SK-N-SH (cell line): ENCODE results near the gene RIT1. TPM values are rescaled to one million over a fixed set of nuclear protein-coding genes. Genes with fewer than 3 reads are reported as not detected.

Source experiments
- CTCF ChIA-PET: fragments of 300-600, 350-600 bp; formaldehyde crosslinking; extraction: SDS; loops from one replicate; lab custom pipeline; 2021; lab: Yijun Ruan, JAX
- POLR2A ChIA-PET: fragments of 350-600 bp; sonication (Branson Sonifier 250); formaldehyde crosslinking; extraction: SDS; loops from one replicate; lab custom pipeline; 2020; ENCODE audit warnings: antibody characterized with exemption, inconsistent platforms; lab: Yijun Ruan, JAX
- DNase-seq: peaks from one replicate; pipeline ENCODE4 v3.0.0; 2012
- H2AFZ ChIP-seq: fragments of 200-600 bp; sonication (generic); 2 replicates; pipeline ENCODE4 v1.8.1; 2016; ENCODE audit warnings: antibody characterized with exemption, mild to moderate bottlenecking, low read depth
- H3F3A ChIP-seq: fragments of 200-600 bp; sonication (generic); replicated peaks from 2 replicates; pipeline ENCODE3; 2016; ENCODE audit warnings: antibody characterized with exemption, mild to moderate bottlenecking; ENCODE audit not compliant: insufficient read depth
- H3K27ac ChIP-seq, 2 experiments: fragments of 200-500 bp in 1 of 2; fragments of 200-600 bp in 1 of 2; sonication (Bioruptor generic) in 1 of 2; sonication (generic), shearing (Covaris generic) in 1 of 2; 2 replicates each; pipeline versions ENCODE4 v1.5.1 to v1.6.1; 2014 to 2016; ENCODE audit warnings: low read depth in 2 of 2, inconsistent platforms in 1 of 2, low read length in 1 of 2, mild to moderate bottlenecking in 1 of 2, mixed read lengths in 1 of 2
- H3K27me3 ChIP-seq: fragments of 200-600 bp; sonication (generic), shearing (Covaris generic); 2 replicates; pipeline ENCODE4 v1.6.1; 2016; ENCODE audit warnings: mixed run types; ENCODE audit not compliant: insufficient read depth
- H3K36me3 ChIP-seq, 2 experiments: fragments of 200-500 bp in 1 of 2; fragments of 200-600 bp in 1 of 2; sonication (Bioruptor generic) in 1 of 2; sonication (generic) in 1 of 2; replicated peaks in 1 of 2; 2 replicates each; pipeline versions ENCODE3 to v1.5.1; 2014 to 2016; ENCODE audit warnings: low read length in 1 of 2, mild to moderate bottlenecking in 1 of 2; ENCODE audit not compliant: insufficient read depth in 2 of 2, control insufficient read depth in 1 of 2
- H3K4me1 ChIP-seq, 2 experiments: fragments of 200-500 bp in 1 of 2; fragments of 200-600 bp in 1 of 2; sonication (Bioruptor generic) in 1 of 2; sonication (generic), shearing (Covaris generic) in 1 of 2; 2 replicates each; pipeline versions ENCODE4 v1.5.1 to v1.6.1; 2014 to 2016; ENCODE audit warnings: low read depth in 1 of 2, low read length in 1 of 2, mixed run types in 1 of 2; ENCODE audit not compliant: insufficient read depth in 2 of 2, control insufficient read depth in 1 of 2
- H3K4me2 ChIP-seq: fragments of 200-600 bp; sonication (generic), shearing (Covaris generic); 2 replicates; pipeline ENCODE4 v1.6.1; 2017; ENCODE audit warnings: mixed run types
- H3K4me3 ChIP-seq, 2 experiments: fragments of 200-500 bp in 1 of 2; fragments of 200-600 bp in 1 of 2; sonication (Bioruptor generic) in 1 of 2; sonication (generic), shearing (Covaris generic) in 1 of 2; 2 replicates each; pipeline versions ENCODE4 v1.5.1 to v1.8.1; 2014 to 2016; ENCODE audit warnings: low read depth in 2 of 2, inconsistent platforms in 1 of 2, low read length in 1 of 2, mild to moderate bottlenecking in 1 of 2, mixed read lengths in 1 of 2, moderate library complexity in 1 of 2
- H3K79me2 ChIP-seq: fragments of 200-600 bp; sonication (generic); 2 replicates; pipeline ENCODE4 v1.8.1; 2017; ENCODE audit warnings: mild to moderate bottlenecking; ENCODE audit not compliant: insufficient read depth
- H3K9ac ChIP-seq: fragments of 200-600 bp; sonication (generic); 2 replicates; pipeline ENCODE4 v1.6.1; 2017; ENCODE audit warnings: mixed run types
- H3K9me2 ChIP-seq: fragments of 200-600 bp; sonication (generic); 2 replicates; pipeline ENCODE4 v1.6.1; 2017; ENCODE audit warnings: mixed run types
- H3K9me3 ChIP-seq: fragments of 200-600 bp; sonication (generic); 2 replicates; pipeline ENCODE4 v1.6.1; 2017; ENCODE audit warnings: mixed run types, mild to moderate bottlenecking, moderate library complexity
- H4K20me1 ChIP-seq: fragments of 200-600 bp; sonication (generic); 2 replicates; pipeline ENCODE4 v1.6.1; 2017; ENCODE audit warnings: mild to moderate bottlenecking, mixed run types; ENCODE audit not compliant: insufficient read depth
- CHD2 ChIP-seq: fragments of 150-350 bp; IDR thresholded peaks from 2 replicates; pipeline ENCODE4 v1.6.1; 2018; ENCODE audit warnings: low read length; ENCODE audit not compliant: partially characterized antibody
- EZH2phosphoT487 ChIP-seq: fragments of 200-600 bp; sonication (generic); IDR thresholded peaks from 2 replicates; pipeline ENCODE4 v1.6.1; 2017; ENCODE audit warnings: low read depth, mixed run types, mild to moderate bottlenecking, antibody characterized with exemption, moderate library complexity, borderline replicate concordance
- FOXJ3 ChIP-seq: sonication (generic); formaldehyde crosslinking; IDR thresholded peaks from 2 replicates; pipeline ENCODE4 v1.5.1; 2020; ENCODE audit warnings: mild to moderate bottlenecking, missing genetic modification reagents
- FOXM1 ChIP-seq: IDR thresholded peaks from 2 replicates; pipeline ENCODE4 v1.4.0; 2012; ENCODE audit warnings: low read depth, mild to moderate bottlenecking
- GABPA ChIP-seq: IDR thresholded peaks from 2 replicates; pipeline ENCODE4 v1.4.0; 2012; ENCODE audit warnings: low read depth, mild to moderate bottlenecking
- JUND ChIP-seq: IDR thresholded peaks from 2 replicates; pipeline ENCODE4 v1.4.0; 2012
- POLR2AphosphoS5 ChIP-seq: IDR thresholded peaks from 2 replicates; pipeline ENCODE4 v1.6.1; 2012; ENCODE audit warnings: low read depth, low read length
- REST ChIP-seq: IDR thresholded peaks from 2 replicates; pipeline ENCODE4 v1.6.1; 2012; ENCODE audit warnings: mild to moderate bottlenecking, low read depth, low read length, moderate library complexity
- RXRA ChIP-seq: IDR thresholded peaks from 2 replicates; pipeline ENCODE4 v1.4.0; 2012; ENCODE audit warnings: low read depth, mild to moderate bottlenecking, borderline replicate concordance
- SMC3 ChIP-seq: IDR thresholded peaks from 2 replicates; pipeline ENCODE4 v1.6.1; 2012; ENCODE audit warnings: low read depth, low read length, improper control_type of control experiment
- TCF12 ChIP-seq: IDR thresholded peaks from 2 replicates; pipeline ENCODE4 v1.4.0; 2012
- TEAD4 ChIP-seq: IDR thresholded peaks from 2 replicates; pipeline ENCODE4 v1.4.0; 2012; ENCODE audit warnings: mild to moderate bottlenecking, borderline replicate concordance; ENCODE audit not compliant: insufficient read depth
- USF1 ChIP-seq: IDR thresholded peaks from 2 replicates; pipeline ENCODE4 v1.4.0; 2012; ENCODE audit warnings: low read depth, borderline replicate concordance
- USF2 ChIP-seq: fragments of 150-350 bp; IDR thresholded peaks from 2 replicates; pipeline ENCODE4 v1.6.1; 2017; ENCODE audit warnings: antibody characterized with exemption, low read length, low read depth, borderline replicate concordance
- WGBS: methylation state at CpG from one replicate; pipeline ENCODE4 v1.1.6; 2017; ENCODE audit warnings: low lambda C conversion rate; 5-methylcytosine and 5-hydroxymethylcytosine counted together
- polyA plus RNA-seq, 3 experiments: library from polyadenylated mRNA; depleted of rRNA; stranded (reverse); fragments of >200 nt; gene quantifications; 2 replicates each; pipeline ENCODE4 v1.2.3, GENCODE V29; 2012

The RIT1 gene
- polyA plus RNA-seq, 1 of the 3 experiments (the other 2 are of a cell fraction), result 28.8 TPM

DNA sequence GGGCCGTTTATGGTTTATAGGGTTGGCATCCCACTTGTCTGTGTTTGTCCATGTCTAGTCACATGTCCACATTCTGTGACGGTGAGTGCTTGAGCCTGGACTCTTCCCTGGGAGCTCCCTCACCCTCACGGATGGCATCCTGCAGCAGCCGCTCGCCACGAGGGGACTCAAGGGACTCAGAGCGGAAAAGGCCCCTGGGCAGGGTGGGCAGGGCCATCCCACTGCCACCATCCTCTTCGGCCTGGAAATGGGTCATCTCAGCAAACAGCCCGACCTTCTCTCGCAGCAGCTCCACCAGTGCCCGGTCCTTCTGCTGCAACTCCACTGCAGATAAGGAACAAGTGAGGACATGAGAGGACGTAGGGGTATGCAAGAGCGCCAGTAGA is 41.3 kb upstream of the RIT1 start:
- 98% methylated on average over 8 of the region's 13 CpGs for WGBS
- POLR2A ChIA-PET, result no interaction called here
- peaks cover 26% of the 10 kb centered on the region for H3F3A ChIP-seq
- H3K9ac ChIP-seq, result no peak overlapping the region
- no peak for DNase-seq
- H3K79me2 ChIP-seq, result peaks cover 3% of the 10 kb centered on the region; the same call in 1 of the 2 replicates
- H3K9me2 ChIP-seq, result no peaks in the 10 kb centered on the region
- H3K27me3 ChIP-seq, result no peaks in the 10 kb centered on the region
- TF ChIP-seq CHD2, result no peak
- TF ChIP-seq TCF12, result no peak
- TF ChIP-seq JUND, result no peak
- no peak for TF ChIP-seq SMC3
- no peak for TF ChIP-seq REST
- TF ChIP-seq TEAD4, result no peak
- no peak for TF ChIP-seq FOXJ3 (CRISPR knock-in tag)
- no peak for TF ChIP-seq FOXM1
- TF ChIP-seq RXRA, result no peak
- no peak for TF ChIP-seq EZH2phosphoT487
- TF ChIP-seq USF2, result no peak
- TF ChIP-seq USF1, result no peak
- no peak for TF ChIP-seq POLR2AphosphoS5
- TF ChIP-seq GABPA, result no peak
- peaks cover 55 to 80% of the 10 kb centered on the region in 2 experiments for H3K36me3 ChIP-seq
- no peak overlapping the region for H3K27ac ChIP-seq
- no peak overlapping the region for H3K4me2 ChIP-seq
- no peaks in the 10 kb centered on the region for H3K9me3 ChIP-seq
- H3K4me1 ChIP-seq, result no peaks in the 10 kb centered on the region
- no peak overlapping the region for H3K4me3 ChIP-seq
- CTCF ChIA-PET, result interaction anchor here (2.5 kb wide), 1 partner anchor 37 kb away, joined by 9 read pairs; no protein-coding TSS in a partner anchor
- H4K20me1 ChIP-seq, result peaks cover 5% of the 10 kb centered on the region; the same call in 1 of the 2 replicates
- no peak overlapping the region for H2AFZ ChIP-seq
